Activated CD4-positive, alpha-beta memory T cell treated with anti-CD3 and anti-CD28 coated beads for 36 hours (primary cell): ENCODE data around the gene FN1. TPM values are rescaled to one million over a fixed set of nuclear protein-coding genes. Genes with fewer than 3 reads are reported as not detected.

Source experiments
- CTCF ChIA-PET: fragments of 350-600 bp; sonication (Branson Sonifier 250); formaldehyde crosslinking; loops from one replicate; lab custom pipeline; 2021; ENCODE audit warnings: antibody characterized with exemption, inconsistent platforms; lab: Charles Lee
- POLR2A ChIA-PET: fragments of 350-600 bp; sonication (Branson Sonifier 250); formaldehyde crosslinking; loops from one replicate; lab custom pipeline; 2021; ENCODE audit warnings: antibody characterized with exemption; lab: Charles Lee
- DNase-seq: peaks from one replicate; pipeline ENCODE4 v3.0.0-alpha.2; 2020
- H3K27ac Mint-ChIP-seq: one replicate; pipeline ENCODE4 v1.8.0; 2021; ENCODE audit warnings: mixed read lengths
- H3K27me3 Mint-ChIP-seq: one replicate; pipeline ENCODE4 v1.8.0; 2021; ENCODE audit warnings: mixed read lengths
- H3K36me3 Mint-ChIP-seq: one replicate; pipeline ENCODE4 v1.8.0; 2021; ENCODE audit warnings: mixed read lengths
- H3K4me1 Mint-ChIP-seq: one replicate; pipeline ENCODE4 v1.8.0; 2021; ENCODE audit warnings: low read depth, mixed read lengths
- H3K4me3 Mint-ChIP-seq: one replicate; pipeline ENCODE4 v1.8.0; 2021; ENCODE audit warnings: mild to moderate bottlenecking, mixed read lengths
- H3K9me3 Mint-ChIP-seq: one replicate; pipeline ENCODE4 v1.8.0; 2021; ENCODE audit warnings: mixed read lengths
- intact Hi-C: fragments of 100-400 bp; cut with micrococcal nuclease; formaldehyde crosslinking; loops from one replicate; pipeline ENCODE4 v1.15.1; 2023
- total RNA-seq, 2 experiments: library from RNA; stranded (reverse); gene quantifications; one replicate each; pipeline ENCODE4 v1.2.3, GENCODE V29; 2021

The FN1 gene
- total RNA-seq, 2 experiments from 2014 or later = 0.50 to 0.53 TPM

DNA sequence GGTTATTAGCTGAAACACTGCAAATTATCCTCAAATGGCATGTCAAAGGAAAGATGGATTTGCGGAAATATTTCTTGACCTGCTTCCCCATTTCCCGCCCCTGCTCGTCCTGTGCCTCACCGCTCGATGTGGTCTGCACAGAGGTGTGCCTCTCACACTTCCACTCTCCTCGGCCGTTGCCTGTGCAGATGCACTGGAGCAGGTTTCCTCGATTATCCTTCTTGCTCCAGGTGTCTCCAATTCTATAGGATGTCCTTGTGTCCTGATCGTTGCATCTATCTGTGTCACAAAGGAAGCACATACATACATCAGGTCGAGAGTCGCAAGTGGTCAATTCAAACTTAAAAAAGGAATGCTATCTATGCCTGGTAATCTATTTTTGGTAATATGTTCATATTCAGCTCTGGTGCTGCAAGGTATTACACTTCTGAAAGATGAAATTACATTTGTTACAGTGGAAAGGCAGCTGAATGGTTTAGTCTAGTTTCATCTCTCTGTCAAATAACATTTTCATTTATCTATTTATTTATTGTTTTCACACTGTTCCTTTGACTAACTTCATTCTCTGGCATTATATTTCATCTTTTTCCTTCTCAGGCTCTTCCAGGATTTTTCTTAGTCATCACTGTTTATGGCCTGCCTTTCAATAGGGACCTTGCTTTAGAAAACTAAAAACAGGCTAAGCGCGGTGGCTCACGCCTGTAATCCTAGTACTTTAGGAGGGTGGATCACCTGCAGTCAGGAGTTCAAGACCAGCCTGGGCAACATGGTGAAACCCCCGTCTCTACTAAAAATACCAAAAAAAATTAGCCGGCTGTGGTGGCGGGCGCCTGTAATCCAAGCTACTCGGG is 7.6 kb downstream of the FN1 start:
- no peak for DNase-seq
- H3K27me3 Mint-ChIP-seq = peaks cover 31% of the 10 kb centered on the region
- ChIA-PET CTCF (no interaction called here), POLR2A (no interaction called here)
- H3K36me3 Mint-ChIP-seq = no peaks in the 10 kb centered on the region
- no peaks in the 10 kb centered on the region for H3K4me1 Mint-ChIP-seq
- H3K9me3 Mint-ChIP-seq = no peaks in the 10 kb centered on the region
- H3K4me3 Mint-ChIP-seq = no peak overlapping the region
- H3K27ac Mint-ChIP-seq = no peak overlapping the region
- intact Hi-C loops = no loop called here

DNA sequence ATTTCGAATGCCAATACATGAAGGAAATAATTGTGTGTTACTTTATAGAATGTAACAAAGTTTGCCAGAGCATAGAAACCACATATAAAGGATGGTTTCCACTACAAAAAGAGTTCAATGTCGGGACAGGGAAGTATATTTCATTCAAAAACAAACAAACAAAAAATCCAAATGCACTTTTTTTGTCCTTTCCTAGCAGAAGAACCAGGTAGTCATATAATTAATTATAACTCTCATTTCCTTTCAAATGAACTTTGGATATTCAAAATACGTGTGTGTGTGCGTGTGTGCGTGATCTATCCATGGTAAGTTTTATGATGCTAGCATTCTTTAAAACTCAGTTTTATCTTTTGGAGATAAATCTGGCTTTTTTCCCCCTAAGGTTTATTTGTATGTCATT is 8.3 kb downstream of the FN1 start:
- intact Hi-C loops = no loop called here
- no peak for DNase-seq
- H3K9me3 Mint-ChIP-seq = no peaks in the 10 kb centered on the region
- ChIA-PET POLR2A (no interaction called here), CTCF (no interaction called here)
- no peaks in the 10 kb centered on the region for H3K36me3 Mint-ChIP-seq
- no peak overlapping the region for H3K27ac Mint-ChIP-seq
- peaks cover 28% of the 10 kb centered on the region for H3K27me3 Mint-ChIP-seq
- H3K4me1 Mint-ChIP-seq = no peaks in the 10 kb centered on the region
- no peak overlapping the region for H3K4me3 Mint-ChIP-seq

DNA sequence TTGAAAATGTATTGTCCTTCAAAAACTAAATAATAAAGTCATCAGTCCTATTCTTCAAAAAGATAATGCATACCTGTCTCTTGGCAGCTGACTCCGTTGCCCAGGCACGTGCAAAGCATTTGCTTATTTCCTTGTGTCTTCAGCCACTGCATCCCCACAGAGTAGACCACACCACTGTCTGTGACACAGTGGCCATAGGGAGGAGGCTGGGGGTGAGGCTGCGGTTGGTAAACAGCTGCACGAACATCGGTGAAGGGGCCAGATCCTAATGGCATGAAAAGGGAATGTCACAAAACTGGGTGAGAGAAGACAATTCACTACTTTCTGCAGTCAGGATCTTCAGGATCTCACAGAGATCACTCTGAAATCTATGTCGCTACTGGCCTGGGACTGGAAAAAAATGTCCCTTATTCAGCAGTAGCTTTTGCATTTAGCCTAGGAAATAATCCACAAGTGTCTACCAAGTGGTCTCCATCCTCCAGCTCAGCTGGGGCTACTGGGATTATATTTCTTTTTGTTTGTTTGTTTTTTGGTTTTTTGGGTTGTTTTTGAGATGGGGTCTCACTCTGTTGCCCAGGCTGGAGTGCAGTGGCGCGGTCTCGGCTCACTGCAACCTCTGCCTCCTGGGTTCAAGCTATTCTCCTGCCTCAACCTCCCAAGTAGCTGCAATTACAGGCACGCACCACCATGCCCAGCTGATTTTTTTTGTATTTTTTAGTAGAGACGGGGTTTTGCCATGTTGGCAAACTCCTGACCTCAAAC is 10.7 kb downstream of the FN1 start:
- intact Hi-C loops = no loop called here
- CTCF ChIA-PET = no interaction called here
- no peak for DNase-seq
- Mint-ChIP-seq H3K4me3 (no peak overlapping the region), H3K27me3 (peaks cover 25% of the 10 kb centered on the region), H3K27ac (no peak overlapping the region), H3K4me1 (no peaks in the 10 kb centered on the region), H3K36me3 (no peaks in the 10 kb centered on the region), H3K9me3 (no peaks in the 10 kb centered on the region)
- POLR2A ChIA-PET = no interaction called here

DNA sequence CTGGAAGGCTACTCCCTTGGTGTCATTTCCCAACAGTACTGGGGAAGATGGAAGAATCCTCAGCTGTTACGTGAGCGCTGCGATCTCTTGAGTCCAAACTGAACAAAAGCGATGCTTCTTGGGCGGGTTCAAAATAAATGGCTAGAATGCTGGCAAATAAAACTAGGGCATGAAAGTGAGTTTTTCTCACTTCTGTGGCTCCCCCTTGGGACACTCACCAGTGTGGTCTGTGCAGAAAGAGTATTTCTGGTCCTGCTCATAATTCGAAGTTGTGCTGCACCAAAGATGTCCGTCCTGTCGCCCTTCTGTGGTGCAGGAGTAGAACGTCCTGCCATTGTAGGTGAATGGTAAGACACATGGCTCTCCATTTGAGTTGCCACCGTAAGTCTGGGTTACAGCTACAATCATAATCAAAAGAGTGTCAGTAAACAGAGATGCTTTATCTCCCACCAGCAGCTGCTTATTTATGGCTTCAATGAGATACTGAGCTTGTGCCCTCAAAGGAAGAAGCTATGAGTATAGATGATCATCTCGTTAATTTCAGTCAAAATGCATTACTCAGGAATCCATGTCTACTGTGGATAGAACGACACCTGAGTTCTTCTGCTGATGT is 11.8 kb downstream of the FN1 start:
- Mint-ChIP-seq H3K36me3 (no peaks in the 10 kb centered on the region), H3K27me3 (peaks cover 21% of the 10 kb centered on the region), H3K27ac (no peak overlapping the region), H3K4me3 (no peak overlapping the region), H3K9me3 (no peaks in the 10 kb centered on the region), H3K4me1 (no peaks in the 10 kb centered on the region)
- POLR2A ChIA-PET = no interaction called here
- CTCF ChIA-PET = no interaction called here
- intact Hi-C loops = no loop called here
- DNase-seq = no peak

DNA sequence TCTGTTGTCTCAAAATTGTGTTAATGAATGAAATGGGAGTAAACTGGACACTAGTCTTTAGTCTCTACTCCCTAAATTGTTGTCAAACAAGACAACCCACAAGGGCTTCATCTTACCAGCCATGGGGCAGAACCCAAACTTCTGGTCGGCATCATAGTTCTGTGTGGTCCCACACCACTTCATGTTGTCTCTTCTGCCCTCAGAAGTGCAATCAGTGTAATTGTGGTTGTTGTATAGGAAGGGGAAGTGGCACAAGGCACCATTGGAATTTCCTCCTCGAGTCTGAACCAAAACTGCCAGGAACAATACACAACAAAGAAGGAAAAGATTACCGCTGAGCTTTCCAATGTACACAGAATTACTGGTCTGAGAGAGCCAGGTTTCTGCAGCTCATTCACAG is 12.6 kb downstream of the FN1 start:
- CTCF ChIA-PET = no interaction called here
- Mint-ChIP-seq H3K27me3 (peaks cover 21% of the 10 kb centered on the region), H3K36me3 (no peaks in the 10 kb centered on the region), H3K9me3 (no peaks in the 10 kb centered on the region), H3K4me3 (no peak overlapping the region), H3K4me1 (no peaks in the 10 kb centered on the region), H3K27ac (no peak overlapping the region)
- intact Hi-C loops = no loop called here
- POLR2A ChIA-PET = no interaction called here
- DNase-seq = no peak

DNA sequence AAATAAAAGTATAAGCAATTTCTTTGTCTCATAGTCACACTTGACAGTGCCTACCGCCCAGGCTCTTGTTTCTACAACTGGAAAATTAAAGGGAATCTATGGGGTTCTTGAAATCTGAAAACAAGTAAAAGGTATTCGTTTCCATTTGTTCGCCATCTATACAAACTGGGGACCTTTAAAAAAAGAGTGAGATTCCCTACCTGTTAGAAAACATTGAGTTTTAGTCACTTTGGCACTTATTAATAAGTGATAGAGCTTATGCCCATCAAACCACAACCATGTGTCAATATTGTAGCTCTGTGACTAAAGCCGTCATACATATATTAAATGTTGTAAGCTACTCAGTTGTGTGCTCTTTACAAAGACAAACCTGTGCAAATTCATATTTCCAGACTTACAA is 13.2 kb downstream of the FN1 start:
- POLR2A ChIA-PET = no interaction called here
- no peak for DNase-seq
- Mint-ChIP-seq H3K27me3 (peaks cover 21% of the 10 kb centered on the region), H3K36me3 (no peaks in the 10 kb centered on the region), H3K9me3 (no peaks in the 10 kb centered on the region), H3K4me1 (no peaks in the 10 kb centered on the region), H3K4me3 (no peak overlapping the region), H3K27ac (no peak overlapping the region)
- intact Hi-C loops = no loop called here
- CTCF ChIA-PET = no interaction called here

DNA sequence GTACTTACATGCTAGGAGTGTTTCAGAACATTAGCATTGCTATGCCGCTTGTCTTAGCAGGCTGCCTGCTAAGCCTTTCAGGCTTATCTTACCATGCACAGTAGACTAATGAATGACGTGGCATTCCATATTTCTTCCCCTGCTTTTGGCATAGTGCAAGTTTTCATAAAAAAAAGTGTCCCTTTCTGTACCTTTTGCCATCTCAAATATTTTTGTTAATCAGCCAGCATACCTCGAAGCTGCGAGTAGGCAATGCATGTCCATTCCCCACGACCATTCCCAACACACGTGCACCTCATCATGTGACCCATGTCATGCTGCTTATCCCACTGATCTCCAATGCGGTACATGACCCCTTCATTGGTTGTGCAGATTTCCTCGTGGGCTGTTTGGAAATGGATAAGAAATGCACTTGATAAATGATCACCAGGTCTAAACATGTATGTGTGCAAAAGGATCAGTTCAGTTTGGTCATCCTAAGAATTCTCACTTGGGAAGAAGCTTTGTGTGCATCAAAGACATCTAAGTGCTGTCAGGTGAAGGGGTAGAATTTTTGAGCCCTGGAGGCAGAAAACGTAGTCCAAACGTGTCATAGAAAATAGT is 13.9 kb downstream of the FN1 start:
- ChIA-PET POLR2A (no interaction called here), CTCF (no interaction called here)
- Mint-ChIP-seq H3K4me1 (no peaks in the 10 kb centered on the region), H3K4me3 (no peak overlapping the region), H3K36me3 (no peaks in the 10 kb centered on the region), H3K9me3 (no peaks in the 10 kb centered on the region), H3K27me3 (peaks cover 23% of the 10 kb centered on the region), H3K27ac (no peak overlapping the region)
- no peak for DNase-seq
- intact Hi-C loops = no loop called here

DNA sequence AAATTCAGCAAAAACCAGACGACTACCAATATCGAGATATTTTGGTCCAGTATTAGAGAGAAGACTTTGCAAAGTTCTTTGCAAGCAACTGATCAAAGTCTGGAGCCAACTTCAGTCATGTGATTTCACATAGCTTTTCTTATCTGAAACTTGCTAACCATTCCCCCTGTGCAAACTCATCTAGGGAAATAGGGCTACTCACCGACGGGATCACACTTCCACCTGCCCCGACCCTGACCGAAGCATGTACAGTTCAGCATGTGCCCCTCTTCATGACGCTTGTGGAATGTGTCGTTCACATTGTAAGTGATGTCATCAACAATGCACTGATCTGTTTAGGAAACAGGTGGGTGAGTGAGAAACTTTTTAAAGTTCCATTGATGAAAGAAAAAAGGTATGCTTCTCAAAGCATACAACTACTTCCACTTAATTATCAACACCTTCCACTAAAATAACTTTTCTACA is 15.4 kb downstream of the FN1 start:
- ChIA-PET POLR2A (no interaction called here), CTCF (no interaction called here)
- Mint-ChIP-seq H3K4me1 (no peaks in the 10 kb centered on the region), H3K27ac (no peak overlapping the region), H3K4me3 (no peak overlapping the region), H3K36me3 (no peaks in the 10 kb centered on the region), H3K9me3 (no peaks in the 10 kb centered on the region), H3K27me3 (peaks cover 20% of the 10 kb centered on the region)
- no peak for DNase-seq
- intact Hi-C loops = no loop called here

DNA sequence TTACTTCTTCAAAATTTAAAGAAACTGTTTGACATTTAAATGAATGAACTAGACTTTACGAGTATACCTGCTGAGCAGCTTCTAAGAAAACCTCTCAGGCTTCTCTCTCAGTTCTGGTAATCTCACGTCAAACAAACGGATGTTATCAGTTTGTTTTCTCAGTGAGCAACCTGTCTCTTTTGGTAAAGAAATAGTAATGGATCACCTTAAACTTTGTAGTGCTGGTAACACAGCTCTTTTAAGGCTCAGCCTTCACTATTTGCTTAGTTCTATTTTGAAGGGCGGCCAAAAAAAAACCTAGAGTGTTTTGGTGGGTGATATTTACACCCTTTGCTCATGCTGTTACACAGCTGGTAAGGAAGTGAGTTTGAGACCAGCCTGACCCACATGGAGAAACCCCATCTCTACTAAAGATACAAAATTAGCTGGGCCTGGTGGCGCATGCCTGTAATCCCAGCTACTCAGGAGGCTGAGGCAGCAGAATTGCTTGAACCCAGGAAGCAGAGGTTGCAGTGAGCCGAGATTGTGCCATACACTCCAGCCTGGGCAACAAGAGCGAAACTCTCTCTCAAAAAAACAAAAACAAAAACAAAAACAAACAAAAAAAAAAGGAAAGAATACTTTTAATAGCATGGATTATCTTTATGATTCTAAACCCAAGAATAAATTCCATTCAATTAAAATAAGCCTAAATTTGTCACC is 15.9 kb downstream of the FN1 start:
- ChIA-PET CTCF (no interaction called here), POLR2A (no interaction called here)
- peaks cover 23% of the 10 kb centered on the region for H3K27me3 Mint-ChIP-seq
- no peak overlapping the region for H3K4me3 Mint-ChIP-seq
- no peak for DNase-seq
- intact Hi-C loops = no loop called here
- H3K4me1 Mint-ChIP-seq = no peaks in the 10 kb centered on the region
- no peak overlapping the region for H3K27ac Mint-ChIP-seq
- no peaks in the 10 kb centered on the region for H3K36me3 Mint-ChIP-seq
- H3K9me3 Mint-ChIP-seq = no peaks in the 10 kb centered on the region

DNA sequence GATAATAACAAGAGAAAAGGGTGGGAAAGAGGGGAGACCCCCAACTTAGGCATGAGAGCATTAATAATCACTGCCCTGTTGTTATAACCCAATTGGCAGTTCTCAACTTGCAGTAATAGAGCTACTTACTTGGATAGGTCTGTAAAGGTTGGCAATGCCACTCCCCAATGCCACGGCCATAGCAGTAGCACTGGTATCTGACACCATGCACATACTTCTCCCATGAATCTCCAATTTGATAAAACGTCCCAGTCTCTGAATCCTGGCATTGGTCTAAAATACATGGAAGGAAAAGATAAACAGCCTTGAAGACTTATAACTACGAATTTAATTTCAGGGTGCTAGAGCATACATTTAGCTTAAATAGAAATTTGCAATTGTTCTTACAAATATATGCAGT is 16.8 kb downstream of the FN1 start:
- CTCF ChIA-PET = no interaction called here
- POLR2A ChIA-PET = no interaction called here
- no peaks in the 10 kb centered on the region for H3K4me1 Mint-ChIP-seq
- H3K27me3 Mint-ChIP-seq = peaks cover 23% of the 10 kb centered on the region
- H3K27ac Mint-ChIP-seq = no peak overlapping the region
- H3K9me3 Mint-ChIP-seq = no peaks in the 10 kb centered on the region
- intact Hi-C loops = no loop called here
- no peak overlapping the region for H3K4me3 Mint-ChIP-seq
- H3K36me3 Mint-ChIP-seq = no peaks in the 10 kb centered on the region
- no peak for DNase-seq

DNA sequence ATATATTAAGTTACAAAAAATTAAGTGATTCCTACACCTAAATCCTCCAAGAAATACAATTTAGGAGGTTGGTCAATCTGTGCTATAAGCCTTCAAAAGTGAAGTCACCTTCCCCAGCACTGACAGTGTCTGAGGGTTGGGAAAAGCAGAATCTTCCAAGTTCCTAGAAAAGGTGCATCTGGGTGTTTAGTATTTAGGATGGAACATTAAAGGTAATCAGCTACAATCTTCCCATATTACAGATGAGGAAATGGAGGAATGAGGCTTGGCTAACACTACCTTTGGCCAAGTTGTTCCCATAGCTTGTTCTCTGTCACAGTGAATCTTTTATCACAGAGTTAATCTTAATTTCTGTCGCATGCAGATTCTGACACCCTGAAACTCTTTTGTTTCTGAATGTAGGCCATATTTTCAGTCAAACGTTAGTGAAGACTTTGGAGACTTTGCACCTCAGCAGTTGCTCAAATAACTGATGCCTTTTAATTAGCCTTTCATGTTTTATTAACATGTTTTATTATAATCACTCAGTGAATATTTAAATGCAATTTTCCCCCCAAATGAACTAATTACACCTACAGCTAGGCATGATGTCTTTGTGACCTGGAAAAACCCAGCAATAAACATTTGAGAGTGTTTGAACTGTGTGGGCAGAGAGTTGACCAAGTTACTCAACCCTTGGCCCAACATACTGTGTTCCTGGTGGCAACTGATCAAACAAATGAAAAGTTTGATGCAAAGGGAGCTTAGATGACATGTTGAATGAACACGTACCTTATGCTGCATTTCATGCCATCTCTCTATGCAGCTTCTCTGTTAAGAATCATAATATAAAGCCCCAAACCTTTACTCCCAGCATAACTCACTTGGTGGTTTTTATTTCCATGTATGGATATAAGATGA is 17.6 kb downstream of the FN1 start:
- H3K9me3 Mint-ChIP-seq = no peaks in the 10 kb centered on the region
- ChIA-PET CTCF (no interaction called here), POLR2A (no interaction called here)
- intact Hi-C loops = no loop called here
- no peak overlapping the region for H3K4me3 Mint-ChIP-seq
- no peak overlapping the region for H3K27ac Mint-ChIP-seq
- peaks cover 27% of the 10 kb centered on the region for H3K27me3 Mint-ChIP-seq
- DNase-seq = no peak
- no peaks in the 10 kb centered on the region for H3K4me1 Mint-ChIP-seq
- H3K36me3 Mint-ChIP-seq = no peaks in the 10 kb centered on the region
